Stimulated activated naive CD8-positive, alpha-beta T cell treated with anti-CD3 and anti-CD28 coated beads, Interleukin-15, amount 100 ng/mL, for 72 hours (primary cell): ENCODE results near the gene ZKSCAN1.

ENCODE experiments used
- ATAC-seq: fragments of 150-1000 bp; cut with Tn5 transposase; 2 replicates; pipeline ENCODE4 v1.10.0; 2021; ENCODE audit warnings: mild to moderate bottlenecking, moderate library complexity
- DNase-seq, 2 donors: peaks; one replicate each; pipeline ENCODE4 v3.0.0; 2021 to 2022
- H3K27ac Mint-ChIP-seq, 2 donors: one replicate each; pipeline ENCODE4 v1.8.0; 2022; ENCODE audit warnings: mild to moderate bottlenecking in 2 of 2, mixed read lengths in 2 of 2, moderate library complexity in 2 of 2
- H3K27me3 Mint-ChIP-seq: one replicate; pipeline ENCODE4 v1.8.0; 2022; ENCODE audit warnings: mixed read lengths
- H3K4me1 Mint-ChIP-seq: one replicate; pipeline ENCODE4 v1.8.0; 2022; ENCODE audit warnings: mild to moderate bottlenecking, mixed read lengths
- H3K4me3 Mint-ChIP-seq, 2 donors: one replicate each; pipeline ENCODE4 v1.8.0; 2022; ENCODE audit warnings: mild to moderate bottlenecking in 2 of 2, mixed read lengths in 2 of 2, moderate library complexity in 1 of 2
- H3K9me3 Mint-ChIP-seq, 2 donors: one replicate each; pipeline ENCODE4 v1.8.0; 2022; ENCODE audit warnings: mixed read lengths in 2 of 2

The ZKSCAN1 gene

DNA sequence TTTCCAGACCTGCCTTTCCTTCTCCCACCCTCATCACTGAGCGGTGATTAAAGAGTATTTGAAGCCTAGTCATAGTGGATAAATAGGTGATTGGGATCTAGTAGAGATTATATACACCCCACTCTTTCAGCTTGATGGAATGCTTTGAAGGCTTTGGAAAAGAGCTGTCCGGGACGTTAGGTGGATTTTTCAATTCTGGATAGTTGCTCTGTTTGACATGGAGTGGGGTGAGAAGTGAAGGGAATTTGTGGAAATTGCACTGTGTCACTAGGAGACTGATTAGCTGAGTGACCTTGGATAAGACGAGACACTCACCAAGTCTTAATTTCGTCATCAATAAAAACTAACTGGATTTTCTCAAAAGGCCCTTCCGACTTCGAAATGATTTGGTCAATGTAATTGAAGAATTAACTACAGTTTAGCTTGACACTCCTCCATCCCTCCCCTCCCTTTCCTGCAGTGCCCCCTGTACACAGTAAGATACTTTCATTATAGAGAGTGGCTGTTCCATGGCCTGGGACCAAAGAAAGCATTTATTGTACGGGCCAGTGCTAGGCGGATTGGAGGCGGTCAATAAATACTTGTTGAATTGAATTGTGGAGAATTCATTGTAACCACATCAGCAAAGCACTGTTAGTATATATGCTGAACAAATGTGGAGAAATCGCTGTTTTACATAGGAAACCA lies 962 bp downstream of the ZKSCAN1 start:
- Mint-ChIP-seq H3K27me3 (no peaks in the 10 kb centered on the region), H3K4me1 (peaks cover 67% of the 10 kb centered on the region), H3K27ac (peak overlapping the region; percentile 97 to 98), H3K4me3 (peak overlapping the region; percentile 90 to 93), H3K9me3 (no peaks in the 10 kb centered on the region)
- ATAC-seq (no peak), DNase-seq (no peak)

GRCh38 chr7:100017300-100017699 lies 1.9 kb downstream of the ZKSCAN1 start:
- DNase-seq = no peak
- Mint-ChIP-seq H3K27me3 (no peaks in the 10 kb centered on the region), H3K4me1 (peaks cover 75% of the 10 kb centered on the region), H3K9me3 (no peaks in the 10 kb centered on the region), H3K4me3 (peak overlapping the region; percentile 37 to 45), H3K27ac (no peak overlapping the region)
- ATAC-seq = no peak

DNA sequence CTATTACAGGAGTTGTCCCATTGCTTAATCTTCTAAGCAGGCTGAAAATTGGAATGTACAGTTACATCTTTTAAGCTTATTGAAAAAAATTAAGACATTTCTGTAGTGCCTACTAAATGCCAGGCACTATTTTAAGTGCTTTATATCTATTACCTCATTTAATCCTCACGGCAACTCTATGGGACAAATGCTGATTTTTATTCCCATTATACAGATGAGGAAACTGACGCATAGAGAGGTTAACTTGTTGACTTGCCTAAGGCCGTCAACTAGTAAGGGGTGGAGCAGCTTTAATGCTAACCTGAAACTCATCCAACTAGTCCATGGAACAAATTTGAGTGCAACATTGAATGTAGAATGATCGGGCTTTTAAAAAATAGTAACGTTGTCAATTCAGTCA lies 2.5 kb downstream of the ZKSCAN1 start:
- ATAC-seq (no peak), DNase-seq (no peak)
- no peaks in the 10 kb centered on the region for H3K9me3 Mint-ChIP-seq
- peaks cover 78% of the 10 kb centered on the region for H3K4me1 Mint-ChIP-seq
- no peak overlapping the region for H3K4me3 Mint-ChIP-seq
- H3K27ac Mint-ChIP-seq = no peak overlapping the region
- H3K27me3 Mint-ChIP-seq = no peaks in the 10 kb centered on the region

DNA sequence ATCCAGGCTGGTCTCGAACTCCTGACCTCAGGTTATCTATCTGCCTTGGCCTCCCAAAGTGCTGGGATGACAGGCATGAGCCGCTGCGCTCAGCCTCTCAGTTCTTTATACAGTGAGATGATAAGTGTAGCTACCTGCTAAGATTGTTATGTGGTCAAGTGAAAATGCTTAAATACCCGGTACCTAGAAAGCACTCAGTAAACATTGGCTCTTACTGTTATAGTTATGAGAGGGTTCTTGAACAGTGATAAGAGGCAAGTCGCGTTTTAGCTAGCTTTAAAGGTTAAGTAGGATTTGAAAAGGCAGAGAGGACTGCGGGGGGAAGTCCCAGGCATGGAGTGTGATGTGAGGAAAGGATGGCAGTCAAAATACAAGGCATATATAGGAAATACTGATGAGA lies 4.5 kb downstream of the ZKSCAN1 start:
- no peaks in the 10 kb centered on the region for H3K9me3 Mint-ChIP-seq
- no peak for ATAC-seq
- H3K27me3 Mint-ChIP-seq = no peaks in the 10 kb centered on the region
- peak overlapping the region; percentile 0 to 9 for H3K4me3 Mint-ChIP-seq
- peaks cover 82% of the 10 kb centered on the region for H3K4me1 Mint-ChIP-seq
- H3K27ac Mint-ChIP-seq = peak overlapping the region; percentile 5 to 49
- no peak for DNase-seq

- DNase-seq (peak in 1 of 2 donors; percentile 16), ATAC-seq (peak; percentile 84)
- H3K27ac Mint-ChIP-seq = peak overlapping the region in 1 of 2 donors; percentile 65
- H3K4me1 Mint-ChIP-seq = peaks cover 72% of the 10 kb centered on the region
- peak overlapping the region; percentile 15 to 28 for H3K4me3 Mint-ChIP-seq
- H3K9me3 Mint-ChIP-seq = no peaks in the 10 kb centered on the region
- H3K27me3 Mint-ChIP-seq = no peaks in the 10 kb centered on the region
These were observed 5.9 kb downstream of the ZKSCAN1 start for GRCh38 chr7:100021297-100021696.

- no peak for DNase-seq
- ATAC-seq = no peak
- H3K4me3 Mint-ChIP-seq = no peak overlapping the region
- H3K27ac Mint-ChIP-seq = no peak overlapping the region
- peaks cover 63% of the 10 kb centered on the region for H3K4me1 Mint-ChIP-seq
- no peaks in the 10 kb centered on the region for H3K9me3 Mint-ChIP-seq
- no peaks in the 10 kb centered on the region for H3K27me3 Mint-ChIP-seq
These were observed 7.2 kb downstream of the ZKSCAN1 start for GRCh38 chr7:100022621-100023020.

DNA sequence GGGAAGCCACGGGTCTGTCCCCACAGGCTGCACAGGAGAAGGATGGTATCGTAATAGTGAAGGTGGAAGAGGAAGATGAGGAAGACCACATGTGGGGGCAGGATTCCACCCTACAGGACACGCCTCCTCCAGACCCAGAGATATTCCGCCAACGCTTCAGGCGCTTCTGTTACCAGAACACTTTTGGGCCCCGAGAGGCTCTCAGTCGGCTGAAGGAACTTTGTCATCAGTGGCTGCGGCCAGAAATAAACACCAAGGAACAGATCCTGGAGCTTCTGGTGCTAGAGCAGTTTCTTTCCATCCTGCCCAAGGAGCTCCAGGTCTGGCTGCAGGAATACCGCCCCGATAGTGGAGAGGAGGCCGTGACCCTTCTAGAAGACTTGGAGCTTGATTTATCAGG lies 8.1 kb downstream of the ZKSCAN1 start:
- H3K27ac Mint-ChIP-seq = peak overlapping the region; percentile 82 to 91
- ATAC-seq = no peak
- DNase-seq = no peak
- H3K4me3 Mint-ChIP-seq = no peak overlapping the region
- H3K27me3 Mint-ChIP-seq = no peaks in the 10 kb centered on the region
- peaks cover 54% of the 10 kb centered on the region for H3K4me1 Mint-ChIP-seq
- H3K9me3 Mint-ChIP-seq = no peaks in the 10 kb centered on the region

DNA sequence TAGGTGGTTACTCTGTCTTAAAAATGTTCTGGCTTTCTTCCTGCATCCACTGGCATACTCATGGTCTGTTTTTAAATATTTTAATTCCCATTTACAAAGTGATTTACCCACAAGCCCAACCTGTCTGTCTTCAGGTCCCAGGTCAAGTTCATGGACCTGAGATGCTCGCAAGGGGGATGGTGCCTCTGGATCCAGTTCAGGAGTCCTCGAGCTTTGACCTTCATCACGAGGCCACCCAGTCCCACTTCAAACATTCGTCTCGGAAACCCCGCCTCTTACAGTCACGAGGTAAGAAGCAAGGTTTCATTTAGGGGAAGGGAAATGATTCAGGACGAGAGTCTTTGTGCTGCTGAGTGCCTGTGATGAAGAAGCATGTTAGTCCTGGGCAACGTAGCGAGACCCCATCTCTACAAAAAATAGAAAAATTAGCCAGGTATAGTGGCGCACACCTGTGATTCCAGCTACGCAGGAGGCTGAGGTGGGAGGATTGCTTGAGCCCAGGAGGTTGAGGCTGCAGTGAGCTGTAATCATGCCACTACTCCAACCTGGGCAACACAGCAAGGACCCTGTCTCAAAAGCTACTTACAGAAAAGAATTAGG lies 8.7 kb downstream of the ZKSCAN1 start:
- ATAC-seq = no peak
- no peak overlapping the region for H3K4me3 Mint-ChIP-seq
- no peaks in the 10 kb centered on the region for H3K27me3 Mint-ChIP-seq
- no peak overlapping the region for H3K27ac Mint-ChIP-seq
- peaks cover 48% of the 10 kb centered on the region for H3K4me1 Mint-ChIP-seq
- no peak for DNase-seq
- no peaks in the 10 kb centered on the region for H3K9me3 Mint-ChIP-seq

GRCh38 chr7:100027197-100027596 lies 11.8 kb downstream of the ZKSCAN1 start:
- no peaks in the 10 kb centered on the region for H3K9me3 Mint-ChIP-seq
- H3K4me3 Mint-ChIP-seq = peak overlapping the region in 1 of 2 donors; percentile 13
- DNase-seq (no peak), ATAC-seq (no peak)
- H3K4me1 Mint-ChIP-seq = peaks cover 19% of the 10 kb centered on the region
- no peaks in the 10 kb centered on the region for H3K27me3 Mint-ChIP-seq
- peak overlapping the region in 1 of 2 donors; percentile 48 for H3K27ac Mint-ChIP-seq

DNA sequence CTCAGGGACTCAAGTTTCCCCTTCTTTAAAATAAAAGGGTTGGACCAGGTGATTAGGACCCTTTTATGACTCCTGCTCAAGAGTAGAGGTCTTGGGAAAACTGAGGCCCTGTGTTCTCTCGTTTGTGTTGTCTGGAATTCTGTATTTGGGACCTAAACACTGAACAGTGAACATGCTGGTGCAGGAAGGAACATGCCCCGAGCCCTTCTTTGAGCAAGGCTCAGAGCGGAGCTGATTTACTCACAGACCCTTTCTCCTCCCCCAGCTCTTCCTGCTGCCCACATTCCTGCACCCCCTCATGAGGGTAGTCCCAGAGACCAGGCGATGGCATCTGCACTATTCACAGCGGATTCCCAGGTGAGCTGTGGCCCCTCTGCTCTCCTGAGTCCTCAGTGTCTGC lies 14.2 kb downstream of the ZKSCAN1 start:
- Mint-ChIP-seq H3K4me1 (no peaks in the 10 kb centered on the region), H3K27me3 (no peaks in the 10 kb centered on the region), H3K27ac (peak overlapping the region in 1 of 2 donors; percentile 49), H3K4me3 (no peak overlapping the region), H3K9me3 (no peaks in the 10 kb centered on the region)
- DNase-seq (no peak), ATAC-seq (no peak)

DNA sequence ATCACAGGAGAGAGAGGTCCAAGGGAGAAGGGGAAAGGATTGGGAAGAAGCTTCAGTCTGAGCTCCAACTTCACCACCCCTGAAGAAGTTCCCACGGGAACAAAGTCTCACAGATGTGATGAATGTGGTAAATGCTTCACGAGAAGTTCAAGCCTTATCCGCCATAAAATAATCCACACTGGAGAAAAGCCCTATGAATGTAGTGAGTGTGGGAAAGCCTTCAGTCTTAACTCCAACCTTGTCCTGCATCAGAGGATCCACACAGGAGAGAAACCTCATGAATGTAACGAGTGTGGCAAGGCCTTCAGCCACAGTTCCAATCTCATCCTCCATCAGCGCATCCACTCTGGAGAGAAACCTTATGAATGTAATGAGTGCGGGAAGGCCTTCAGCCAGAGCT lies 18.1 kb downstream of the ZKSCAN1 start:
- Mint-ChIP-seq H3K27me3 (no peaks in the 10 kb centered on the region), H3K27ac (no peak overlapping the region), H3K9me3 (no peaks in the 10 kb centered on the region), H3K4me1 (no peaks in the 10 kb centered on the region), H3K4me3 (no peak overlapping the region)
- ATAC-seq = no peak
- DNase-seq = no peak

GRCh38 chr7:100034871-100035510 lies 19.6 kb downstream of the ZKSCAN1 start:
- Mint-ChIP-seq H3K4me3 (no peak overlapping the region), H3K4me1 (peaks cover 6% of the 10 kb centered on the region), H3K27me3 (no peaks in the 10 kb centered on the region), H3K27ac (no peak overlapping the region), H3K9me3 (no peaks in the 10 kb centered on the region)
- no peak for ATAC-seq
- no peak for DNase-seq

GRCh38 chr7:100035876-100036275 lies 20.5 kb downstream of the ZKSCAN1 start:
- peaks cover 15% of the 10 kb centered on the region for H3K4me1 Mint-ChIP-seq

DNA sequence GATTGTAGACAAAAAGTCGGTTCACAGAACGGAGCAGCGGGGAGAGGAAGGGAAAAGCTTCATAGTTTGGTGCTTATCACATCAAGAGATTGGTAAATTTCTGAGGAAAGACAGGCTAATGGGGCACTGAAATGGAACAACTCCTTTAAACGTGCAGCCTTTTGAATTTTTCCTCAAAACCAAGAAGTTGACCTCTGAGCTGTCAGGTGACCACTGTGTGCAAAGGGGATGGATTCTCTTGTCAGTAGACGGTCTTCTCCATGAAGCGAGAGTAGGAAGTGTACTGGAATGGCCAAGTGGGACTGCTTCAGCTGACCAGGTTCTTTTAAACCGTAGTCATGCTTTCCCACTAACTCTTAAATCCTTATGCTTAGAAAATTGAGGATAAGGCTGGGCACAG lies 22.9 kb downstream of the ZKSCAN1 start:
- Mint-ChIP-seq H3K27me3 (no peaks in the 10 kb centered on the region), H3K4me3 (no peak overlapping the region), H3K27ac (no peak overlapping the region), H3K4me1 (peaks cover 21% of the 10 kb centered on the region), H3K9me3 (no peaks in the 10 kb centered on the region)
- ATAC-seq (no peak), DNase-seq (no peak)

More at GRCh38 chr7:100035876-100036275, 20.5 kb downstream of the ZKSCAN1 start:
- DNase-seq (no peak), ATAC-seq (no peak)
- H3K27ac Mint-ChIP-seq = peak overlapping the region in 1 of 2 donors; percentile 78
- no peaks in the 10 kb centered on the region for H3K9me3 Mint-ChIP-seq
- H3K27me3 Mint-ChIP-seq = no peaks in the 10 kb centered on the region
- H3K4me3 Mint-ChIP-seq = no peak overlapping the region

- Mint-ChIP-seq H3K27me3 (no peaks in the 10 kb centered on the region), H3K27ac (no peak overlapping the region)
- no peak for ATAC-seq
These were observed 25.2 kb downstream of the ZKSCAN1 start for GRCh38 chr7:100040575-100040974.

GRCh38 chr7:100044718-100045117 lies 29.3 kb downstream of the ZKSCAN1 start:
- ATAC-seq = no peak
- Mint-ChIP-seq H3K27me3 (no peaks in the 10 kb centered on the region), H3K4me1 (peaks cover 19% of the 10 kb centered on the region), H3K27ac (no peak overlapping the region), H3K9me3 (no peaks in the 10 kb centered on the region), H3K4me3 (no peak overlapping the region)
- DNase-seq = no peak

More at GRCh38 chr7:100040575-100040974, 25.2 kb downstream of the ZKSCAN1 start:
- peaks cover 21% of the 10 kb centered on the region for H3K4me1 Mint-ChIP-seq
- DNase-seq = no peak
- H3K9me3 Mint-ChIP-seq = no peaks in the 10 kb centered on the region
- H3K4me3 Mint-ChIP-seq = peak overlapping the region in 1 of 2 donors; percentile 10
